H1 (cell line): Measurements from ENCODE around the gene CPZ. TPM values are rescaled to one million over a fixed set of nuclear protein-coding genes. Genes with fewer than 3 reads are reported as not detected.

Source experiments
- CTCF ChIA-PET: fragments of 300-600 bp; sonication (Branson Sonifier 250); formaldehyde crosslinking; loops from one replicate; lab custom pipeline; 2021; ENCODE audit not compliant: partially characterized antibody; lab: Charles Lee
- POLR2A ChIA-PET: fragments of 300-600 bp; sonication (Branson Sonifier 250); formaldehyde crosslinking; loops from one replicate; lab custom pipeline; 2021; ENCODE audit warnings: inconsistent platforms; ENCODE audit not compliant: partially characterized antibody; lab: Charles Lee
- DNase-seq, 2 experiments: peaks; one replicate each; pipeline versions ENCODE4 v3.0.0 to v3.0.0-alpha.2; 2010 to 2022; ENCODE audit warnings: low spot score in 2 of 2, low read depth in 1 of 2, mixed read lengths in 1 of 2
- FAIRE-seq: peaks from 2 replicates; lab custom pipeline; 2011; peaks lifted over from hg19 to GRCh38; lab: Jason Lieb, UNC
- H2AFZ ChIP-seq: 2 replicates; pipeline ENCODE4 v1.8.1; 2012; ENCODE audit warnings: low read length, inconsistent platforms
- H2AK5ac ChIP-seq: 2 replicates; pipeline ENCODE4 v1.6.1; 2013; ENCODE audit warnings: low read depth, low read length
- H2BK120ac ChIP-seq: replicated peaks from 2 replicates; pipeline ENCODE3; 2013; ENCODE audit warnings: low read depth, low read length, inconsistent platforms
- H2BK12ac ChIP-seq: 2 replicates; pipeline ENCODE4 v1.6.1; 2013; ENCODE audit warnings: low read depth, low read length
- H2BK15ac ChIP-seq: 2 replicates; pipeline ENCODE4 v1.6.1; 2013; ENCODE audit warnings: low read length
- H2BK20ac ChIP-seq: 2 replicates; pipeline ENCODE4 v1.6.1; 2013; ENCODE audit warnings: low read length
- H2BK5ac ChIP-seq: 2 replicates; pipeline ENCODE4 v1.6.1; 2013; ENCODE audit warnings: low read depth, low read length
- H3K14ac ChIP-seq: 2 replicates; pipeline ENCODE4 v1.6.1; 2013; ENCODE audit warnings: inconsistent platforms; ENCODE audit not compliant: insufficient read length
- H3K18ac ChIP-seq: 2 replicates; pipeline ENCODE4 v1.6.1; 2013; ENCODE audit warnings: low read length; ENCODE audit errors: extremely low read depth
- H3K23ac ChIP-seq: 2 replicates; pipeline ENCODE4 v1.6.1; 2013; ENCODE audit warnings: inconsistent platforms; ENCODE audit not compliant: insufficient read length
- H3K23me2 ChIP-seq: 2 replicates; pipeline ENCODE4 v1.6.1; 2013; ENCODE audit warnings: low read depth, low read length
- H3K27ac ChIP-seq: 2 replicates; pipeline ENCODE4 v1.6.1; 2011; ENCODE audit warnings: low read depth, low read length, inconsistent platforms
- H3K27me3 ChIP-seq, 4 experiments: replicated peaks in 1 of 4; 1 replicate in 1 of 4; 2 replicates in 3 of 4; pipeline versions ENCODE4 v1.6.1 to v1.8.1; 2011 to 2013; ENCODE audit warnings: low read length in 3 of 4, mild to moderate bottlenecking in 3 of 4, inconsistent platforms in 2 of 4, mixed read lengths in 2 of 4, moderate library complexity in 1 of 4; ENCODE audit not compliant: control insufficient read depth in 3 of 4, insufficient read depth in 3 of 4; ENCODE audit errors: extremely low read depth in 1 of 4
- H3K36me3 ChIP-seq, 4 experiments: 2 replicates each; pipeline versions ENCODE4 v1.6.1 to v1.8.1; 2011 to 2013; ENCODE audit warnings: mild to moderate bottlenecking in 4 of 4, low read length in 3 of 4, moderate library complexity in 2 of 4, control low read depth in 1 of 4, inconsistent platforms in 1 of 4; ENCODE audit not compliant: insufficient read depth in 4 of 4, control insufficient read depth in 2 of 4
- H3K4ac ChIP-seq: replicated peaks from 2 replicates; pipeline ENCODE3; 2013; ENCODE audit warnings: low read length, low read depth, mixed read lengths, inconsistent platforms; ENCODE audit not compliant: insufficient read length
- H3K4me1 ChIP-seq, 4 experiments: replicated peaks in 1 of 4; 1 replicate in 1 of 4; 2 replicates in 3 of 4; pipeline versions ENCODE4 v1.6.1 to v1.8.1; 2011 to 2013; ENCODE audit warnings: low read length in 3 of 4, inconsistent platforms in 2 of 4, mixed read lengths in 1 of 4; ENCODE audit not compliant: insufficient read depth in 4 of 4, control insufficient read depth in 3 of 4
- H3K4me2 ChIP-seq, 2 experiments: 2 replicates each; pipeline versions ENCODE4 v1.6.1 to v1.8.1; 2011 to 2013; ENCODE audit warnings: low read depth in 2 of 2, low read length in 2 of 2, control low read depth in 1 of 2, inconsistent platforms in 1 of 2, mild to moderate bottlenecking in 1 of 2; ENCODE audit not compliant: insufficient read depth in 1 of 2
- H3K4me3 ChIP-seq, 4 experiments: fragments of 200-600, 300-600 bp in 1 of 4; sonication (generic), shearing (Covaris generic), sonication (Bioruptor Twin) in 1 of 4; 2 replicates each; pipeline versions ENCODE4 v1.5.1 to v1.8.1; 2011 to 2016; ENCODE audit warnings: low read length in 4 of 4, low read depth in 3 of 4, control low read depth in 2 of 4, inconsistent platforms in 2 of 4, mild to moderate bottlenecking in 2 of 4, mixed read lengths in 1 of 4, moderate library complexity in 1 of 4; ENCODE audit not compliant: insufficient read depth in 2 of 4; ENCODE audit errors: extremely low read depth in 1 of 4
- H3K56ac ChIP-seq: replicated peaks from 2 replicates; pipeline ENCODE3; 2013; ENCODE audit warnings: low read depth, mild to moderate bottlenecking, mixed read lengths, low read length, inconsistent platforms; ENCODE audit not compliant: insufficient read length
- H3K79me1 ChIP-seq: 2 replicates; pipeline ENCODE4 v1.6.1; 2013; ENCODE audit warnings: low read depth, low read length, control low read depth
- H3K79me2 ChIP-seq, 2 experiments: 2 replicates each; pipeline versions ENCODE4 v1.6.1 to v1.8.1; 2012 to 2013; ENCODE audit warnings: low read length in 2 of 2, mild to moderate bottlenecking in 2 of 2, inconsistent platforms in 1 of 2; ENCODE audit not compliant: insufficient read depth in 2 of 2, control insufficient read depth in 1 of 2
- H3K9ac ChIP-seq, 4 experiments: replicated peaks in 1 of 4; 1 replicate in 1 of 4; 2 replicates in 3 of 4; pipeline versions ENCODE4 v1.6.1 to v1.8.1; 2011 to 2013; ENCODE audit warnings: low read depth in 3 of 4, low read length in 3 of 4, control low read depth in 2 of 4, mild to moderate bottlenecking in 2 of 4, moderate library complexity in 2 of 4, inconsistent platforms in 1 of 4; ENCODE audit errors: extremely low read depth in 1 of 4
- H3K9me3 ChIP-seq, 2 experiments: 2 replicates each; pipeline versions ENCODE4 v1.6.1 to v1.8.1; 2012 to 2013; ENCODE audit warnings: mild to moderate bottlenecking in 2 of 2, moderate library complexity in 2 of 2, control low read depth in 1 of 2, inconsistent platforms in 1 of 2, low read depth in 1 of 2, low read length in 1 of 2, mixed read lengths in 1 of 2; ENCODE audit not compliant: insufficient read depth in 2 of 2
- H4K20me1 ChIP-seq, 2 experiments: replicated peaks in 1 of 2; 2 replicates each; pipeline versions ENCODE3 to v1.8.1; 2011 to 2013; ENCODE audit warnings: inconsistent platforms in 2 of 2, low read length in 2 of 2, mild to moderate bottlenecking in 1 of 2; ENCODE audit not compliant: insufficient read depth in 2 of 2, control insufficient read depth in 1 of 2
- H4K5ac ChIP-seq: 2 replicates; pipeline ENCODE4 v1.6.1; 2013; ENCODE audit warnings: low read length, low read depth, mixed read lengths, inconsistent platforms; ENCODE audit not compliant: insufficient read length
- H4K8ac ChIP-seq: 2 replicates; pipeline ENCODE4 v1.8.0; 2013; ENCODE audit warnings: mild to moderate bottlenecking, moderate library complexity, low read length, inconsistent platforms; ENCODE audit not compliant: insufficient read depth; ENCODE audit errors: extremely low read depth
- H4K91ac ChIP-seq: replicated peaks from 2 replicates; pipeline ENCODE3; 2013; ENCODE audit warnings: low read length, mixed read lengths, inconsistent platforms; ENCODE audit not compliant: insufficient read length
- CBX8 ChIP-seq: fragments of 300-800, 300-1000 bp; sonication (generic); IDR thresholded peaks from 2 replicates; pipeline ENCODE4 v1.7.1; 2016; ENCODE audit warnings: low read depth, low read length, borderline replicate concordance
- CEBPB ChIP-seq: IDR thresholded peaks from 2 replicates; pipeline ENCODE4 v1.6.1; 2012; ENCODE audit warnings: low read depth, low read length
- HDAC6 ChIP-seq: IDR thresholded peaks from one replicate; pipeline ENCODE4 v1.7.1; 2012; ENCODE audit warnings: low read depth, mild to moderate bottlenecking, inconsistent platforms, low read length, moderate library complexity
- JUN ChIP-seq: IDR thresholded peaks from 2 replicates; pipeline ENCODE4 v1.6.1; 2011; ENCODE audit warnings: low read depth, mild to moderate bottlenecking, improper control_type of control experiment, low read length
- NANOG ChIP-seq: IDR thresholded peaks from 2 replicates; pipeline ENCODE4 v1.6.1; 2011; ENCODE audit warnings: low read length, low read depth, mild to moderate bottlenecking, inconsistent platforms; ENCODE audit not compliant: insufficient read depth, poor library complexity, severe bottlenecking
- POU5F1 ChIP-seq: IDR thresholded peaks from 2 replicates; pipeline ENCODE4 v1.6.1; 2011; ENCODE audit warnings: low read depth, mild to moderate bottlenecking, low read length, moderate library complexity
- RAD21 ChIP-seq, 2 experiments: IDR thresholded peaks in 1 of 2; conservative IDR thresholded peaks in 1 of 2; 2 replicates each; pipeline ENCODE4 v1.6.1; 2011; ENCODE audit warnings: low read depth in 2 of 2, low read length in 2 of 2, improper control_type of control experiment in 1 of 2, inconsistent platforms in 1 of 2, mild to moderate bottlenecking in 1 of 2, moderate library complexity in 1 of 2
- RBBP5 ChIP-seq: IDR thresholded peaks from 2 replicates; pipeline ENCODE4 v1.7.1; 2012; ENCODE audit warnings: low read depth, mild to moderate bottlenecking, inconsistent platforms, low read length, moderate library complexity, borderline replicate concordance
- SIRT6 ChIP-seq: IDR thresholded peaks from one replicate; pipeline ENCODE4 v1.7.1; 2012; ENCODE audit warnings: low read length, inconsistent platforms
- SRF ChIP-seq: IDR thresholded peaks from 2 replicates; pipeline ENCODE4 v1.6.1; 2011; ENCODE audit warnings: mild to moderate bottlenecking, low read depth, low read length, moderate library complexity
- TBP ChIP-seq: IDR thresholded peaks from 2 replicates; pipeline ENCODE4 v1.6.1; 2011; ENCODE audit warnings: low read depth, low read length, improper control_type of control experiment
- TCF12 ChIP-seq: IDR thresholded peaks from 2 replicates; pipeline ENCODE4 v1.6.1; 2011; ENCODE audit warnings: low read depth, mild to moderate bottlenecking, low read length
- WGBS, 2 experiments: shearing (Covaris generic) in 1 of 2; methylation state at CpG; one replicate each; pipeline versions ENCODE4 v1.1.6 to v1.1.7; 2013 to 2015; ENCODE audit warnings: low lambda C conversion rate in 2 of 2, mixed read lengths in 2 of 2, inconsistent platforms in 1 of 2, low coverage in 1 of 2, missing lambda C conversion rate in 1 of 2; ENCODE audit not compliant: insufficient replicate concordance in 2 of 2, insufficient coverage in 1 of 2, insufficient read length in 1 of 2; ENCODE audit errors: extremely low coverage in 1 of 2, missing lambda C conversion rate in 1 of 2; 5-methylcytosine and 5-hydroxymethylcytosine counted together
- polyA plus RNA-seq, 7 experiments: library from polyadenylated mRNA; depleted of rRNA in 3 of 7; stranded (reverse) in 5 of 7; unstranded in 2 of 7; fragments of >200 nt in 5 of 7; fragments of 200-250 nt in 2 of 7; gene quantifications; 1 replicate in 5 of 7; 2 replicates in 1 of 7; 4 replicates in 1 of 7; pipeline versions ENCODE4 v1.2.1 to v1.2.3, GENCODE V29; 2011 to 2013; ENCODE audit warnings: missing spikeins in 2 of 7, mixed read lengths in 2 of 7
- total RNA-seq: library from RNA; stranded (reverse); fragmentation: NEBNext Ultra II Directional; extraction: Animal tissue kit (Norgen Biotek cat#: 25700); gene quantifications from 2 replicates; pipeline ENCODE4 v1.2.1, GENCODE V29; 2021
- TF ChIP-seq, protein P1 (sequence below): IDR thresholded peaks from 2 replicates; pipeline ENCODE4 v1.6.1; 2012; ENCODE audit warnings: low read length, inconsistent platforms

Gene CPZ
- total and polyA plus RNA-seq, 2 of the 8 experiments (the other 6 are each of a cell fraction or from before 2014, with no cell fraction given): 28.8 to 40.7 TPM

DNA sequence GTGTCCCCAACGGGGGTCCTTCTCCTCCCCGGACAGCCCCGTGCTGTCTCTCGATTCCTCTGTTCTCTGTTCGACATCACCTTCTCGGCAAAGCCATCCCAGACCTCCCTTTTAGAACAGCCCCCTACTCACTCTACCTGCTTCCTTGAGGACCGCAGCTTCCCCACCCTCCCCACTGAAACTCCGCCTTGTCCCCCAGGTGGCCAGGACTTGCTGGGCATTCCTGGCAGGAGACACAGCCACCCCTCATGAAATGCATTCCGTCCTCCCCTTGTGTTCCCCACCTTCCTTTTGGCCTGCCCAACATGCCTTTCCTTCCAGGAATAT, 47.2 kb upstream of the CPZ start:
- ChIA-PET CTCF (interaction anchor here (0.9 to 14.7 kb wide), 10 partner anchors 22 to 75 kb away, joined by 3 to 237 read pairs (median 8); partner anchors contain the start of genes CPZ and GPR78), POLR2A (interaction anchor here (1.2 to 1.4 kb wide), 2 partner anchors 11 to 80 kb away, joined by 4 read pairs; no protein-coding TSS in a partner anchor)
- no peak overlapping the region for H3K4ac ChIP-seq
- H3K56ac ChIP-seq: no peak overlapping the region
- no peak overlapping the region for H4K8ac ChIP-seq
- H2AFZ ChIP-seq: 0 out of 2 replicates have a peak overlapping the region, but pooled peaks have one; percentile 37
- no peak overlapping the region for H3K4me3 ChIP-seq
- H3K4me2 ChIP-seq: no peak overlapping the region
- H4K5ac ChIP-seq: no peak overlapping the region
- no peak overlapping the region for H3K27ac ChIP-seq
- H3K23ac ChIP-seq: no peak overlapping the region
- peak overlapping the region; percentile 81; the same call in 1 of the 2 replicates for H2BK15ac ChIP-seq
- peak overlapping the region; percentile 60; the same call in 1 of the 2 replicates for H2BK12ac ChIP-seq
- H3K14ac ChIP-seq: no peak overlapping the region
- H3K79me1 ChIP-seq: no peaks in the 10 kb centered on the region
- H3K36me3 ChIP-seq: no peaks in the 10 kb centered on the region
- peaks cover 0 to 15% (median 3%) of the 10 kb centered on the region in 4 experiments; a peak in 4 of 7 replicates for H3K4me1 ChIP-seq
- no peak overlapping the region; the same call in 1 of the 2 replicates for H3K18ac ChIP-seq
- no peaks in the 10 kb centered on the region for H3K79me2 ChIP-seq
- H2AK5ac ChIP-seq: no peak overlapping the region
- no peaks in the 10 kb centered on the region for H3K9me3 ChIP-seq
- no peak overlapping the region for H2BK5ac ChIP-seq
- FAIRE-seq: no peak
- H2BK120ac ChIP-seq: no peak overlapping the region
- WGBS, 2 experiments: 82% methylated on average over 9 of the region's 9 CpGs; no CpG with 5 or more reads in 1 of the 2 experiments
- H4K91ac ChIP-seq: no peak overlapping the region
- H3K27me3 ChIP-seq: no peaks in the 10 kb centered on the region; a peak in 1 of 7 replicates
- TF ChIP-seq RBBP5 (no peak), SIRT6 (no peak), TCF12 (no peak), JUN (no peak), TBP (no peak), CBX8 (no peak), CEBPB (no peak), RAD21 (IDR thresholded peaks at IDR 0.05 in 1 of 2, conservative IDR thresholded peaks at IDR 0.05 in 1 of 2; ENCODE audit: low read depth in 2 of 2, low read length in 2 of 2) (no peak), HDAC6 (no peak), NANOG (no peak), SRF (no peak), POU5F1 (no peak)
- TF ChIP-seq, protein P1, sequence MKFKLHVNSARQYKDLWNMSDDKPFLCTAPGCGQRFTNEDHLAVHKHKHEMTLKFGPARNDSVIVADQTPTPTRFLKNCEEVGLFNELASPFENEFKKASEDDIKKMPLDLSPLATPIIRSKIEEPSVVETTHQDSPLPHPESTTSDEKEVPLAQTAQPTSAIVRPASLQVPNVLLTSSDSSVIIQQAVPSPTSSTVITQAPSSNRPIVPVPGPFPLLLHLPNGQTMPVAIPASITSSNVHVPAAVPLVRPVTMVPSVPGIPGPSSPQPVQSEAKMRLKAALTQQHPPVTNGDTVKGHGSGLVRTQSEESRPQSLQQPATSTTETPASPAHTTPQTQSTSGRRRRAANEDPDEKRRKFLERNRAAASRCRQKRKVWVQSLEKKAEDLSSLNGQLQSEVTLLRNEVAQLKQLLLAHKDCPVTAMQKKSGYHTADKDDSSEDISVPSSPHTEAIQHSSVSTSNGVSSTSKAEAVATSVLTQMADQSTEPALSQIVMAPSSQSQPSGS: no peak
- TF ChIP-seq, all 59 proteins: peak for 0
- H4K20me1 ChIP-seq: no peaks in the 10 kb centered on the region
- no peak for DNase-seq
- no peak overlapping the region for H2BK20ac ChIP-seq
- no peak overlapping the region for H3K9ac ChIP-seq
- no peaks in the 10 kb centered on the region for H3K23me2 ChIP-seq
